ENCODE measurements around the gene NPPC. TPM values are rescaled to one million over a fixed set of nuclear protein-coding genes. Genes with fewer than 3 reads are reported as not detected.
"Not testable (repeated sequence)": the region's sequence is repeated elsewhere in the genome, so short reads cannot be mapped to it uniquely, and the experiment has no call there.

Gene NPPC, protein sequence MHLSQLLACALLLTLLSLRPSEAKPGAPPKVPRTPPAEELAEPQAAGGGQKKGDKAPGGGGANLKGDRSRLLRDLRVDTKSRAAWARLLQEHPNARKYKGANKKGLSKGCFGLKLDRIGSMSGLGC
- under 1 TPM; 0.24 to 0.57 (median 0.40) TPM for polyA plus RNA-seq (ENCODE audit: insufficient read length in 3 of 3)

GRCh38 chr2:231926180-231926741 lies at the start of gene NPPC:
Gene NPPC, minus strand, starts transcription at chr2:231926396. Its CDS starts 147 bp downstream, at chr2:231926249.
- peak in 2 of 3 donors; percentile 49 to 56 for DNase-seq (ENCODE audit: low read depth in 3 of 3, low spot score in 2 of 3)

DNA sequence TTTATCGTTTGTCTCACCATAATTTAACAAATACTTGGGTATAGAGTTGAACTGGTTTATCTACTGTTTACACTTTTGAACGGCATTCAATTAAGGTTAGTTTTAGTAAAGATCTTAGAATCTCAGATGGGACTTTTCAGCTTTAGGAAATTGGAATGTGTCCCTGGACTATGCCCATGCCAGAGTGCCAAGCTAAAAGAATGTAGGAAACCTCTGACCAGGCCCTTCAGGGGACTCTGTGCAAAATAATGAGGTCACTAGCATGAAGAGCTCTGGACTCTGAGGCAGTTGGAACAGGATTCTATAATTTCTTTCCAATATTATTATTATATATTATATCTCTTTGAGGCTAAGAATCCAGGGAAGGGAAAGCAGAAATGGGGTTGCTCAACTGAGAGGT lies 48.8 kb upstream of the NPPC start:
- no peak for DNase-seq (ENCODE audit: low read depth in 3 of 3, low spot score in 2 of 3)

- no peak for DNase-seq (ENCODE audit: low read depth in 3 of 3, low spot score in 2 of 3)
Observed at GRCh38 chr2:231970461-231970860, 44.3 kb upstream of the NPPC start.

GRCh38 chr2:231968820-231969219 lies 42.6 kb upstream of the NPPC start:
- no peak for DNase-seq (ENCODE audit: low read depth in 3 of 3, low spot score in 2 of 3)

DNA sequence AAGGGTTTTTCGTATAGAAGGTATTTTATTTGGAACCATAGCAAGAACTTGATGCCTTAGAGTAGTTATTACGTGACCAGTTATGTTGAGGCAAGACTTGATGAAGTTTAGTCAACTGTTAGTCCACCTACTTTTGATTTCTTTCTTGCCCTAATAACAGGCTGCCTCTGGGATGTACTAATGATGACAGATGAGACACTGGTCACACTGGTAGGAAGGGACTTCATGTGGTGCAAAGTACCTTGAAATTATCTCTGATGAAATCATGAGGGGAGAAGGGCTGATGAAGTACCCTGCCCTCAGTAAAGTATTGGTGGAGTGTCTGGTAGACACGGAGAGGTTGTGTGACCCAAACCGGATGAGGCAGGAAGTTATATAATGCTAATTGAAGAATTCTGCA lies 40.7 kb upstream of the NPPC start:
- DNase-seq (ENCODE audit: low read depth in 3 of 3, low spot score in 2 of 3): no peak

DNA sequence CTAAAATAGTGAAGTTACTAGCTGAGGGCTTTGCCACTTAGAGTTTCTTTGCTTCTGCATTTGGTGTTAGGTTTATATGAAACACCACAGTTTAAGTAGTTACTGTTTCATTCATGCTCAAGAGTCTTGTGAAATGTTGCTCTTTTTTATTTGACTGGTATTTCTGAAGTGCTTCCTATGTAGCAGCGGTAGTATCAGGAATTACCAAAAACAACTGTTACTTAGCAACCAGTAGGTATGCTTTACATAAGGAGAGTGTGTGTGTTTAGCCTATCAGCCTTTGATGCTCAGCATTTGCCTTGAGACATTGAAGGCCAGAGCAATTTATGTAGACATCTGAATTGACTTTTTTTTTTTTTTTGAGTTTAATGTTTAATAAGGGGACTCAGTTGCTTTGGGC lies 38.9 kb upstream of the NPPC start:
- no peak for DNase-seq (ENCODE audit: low read depth in 3 of 3, low spot score in 2 of 3)

DNA sequence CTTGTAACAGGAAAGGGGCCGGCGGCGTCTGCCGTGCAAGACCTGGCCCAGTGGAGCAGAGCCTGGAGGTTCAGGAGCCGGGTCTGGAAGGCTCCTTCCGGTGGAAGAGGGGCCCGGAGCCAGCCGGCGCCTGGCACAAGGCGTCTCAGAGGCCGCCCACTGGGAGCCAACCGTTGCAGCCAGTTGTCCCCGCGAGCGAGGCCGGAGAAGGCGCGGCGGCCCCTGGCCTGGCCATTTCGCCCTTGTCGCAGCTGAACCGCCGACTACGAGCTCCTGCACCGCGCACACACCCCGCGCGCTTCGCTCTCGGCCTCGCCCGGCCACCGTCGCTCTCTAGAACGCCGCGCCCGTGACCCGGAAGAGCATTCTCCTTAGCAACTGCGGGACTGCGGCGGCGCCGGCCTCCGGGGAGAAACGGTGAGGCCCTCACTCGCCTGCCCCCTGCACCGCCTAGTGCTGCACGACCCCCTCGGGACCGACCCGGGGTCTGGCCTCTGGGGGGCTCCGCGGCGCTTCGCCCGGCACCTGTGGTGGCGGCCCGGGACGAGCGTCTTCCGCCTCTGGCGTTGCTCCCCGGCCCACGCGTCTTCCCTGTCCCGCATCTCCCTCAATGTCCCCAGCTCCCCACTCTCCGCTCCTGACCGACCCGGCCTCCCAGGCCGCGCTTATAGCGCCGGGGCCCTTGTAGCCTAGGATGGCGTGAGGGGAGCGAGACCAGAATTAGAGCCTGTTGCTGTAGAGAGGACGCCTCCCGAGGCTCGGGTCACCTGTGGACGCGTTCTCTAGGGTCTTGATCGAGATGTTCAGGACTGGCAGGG lies 35.4 kb upstream of the NPPC start, which contains the start of gene DIS3L2:
DIS3L2 (plus strand) TSS at position 365 of the 818 bp plus-strand sequence. CDS start 53,215 bp downstream, outside the sequence.
- DNase-seq (ENCODE audit: low read depth in 3 of 3, low spot score in 2 of 3): peak; percentile 43 to 78 (median 69)

- DNase-seq (ENCODE audit: low read depth in 3 of 3, low spot score in 2 of 3): no peak
Observed at GRCh38 chr2:231960810-231961348, 34.7 kb upstream of the NPPC start.

GRCh38 chr2:231957913-231958763 lies 31.9 kb upstream of the NPPC start:
- no peak for DNase-seq (ENCODE audit: low read depth in 3 of 3, low spot score in 2 of 3)

DNA sequence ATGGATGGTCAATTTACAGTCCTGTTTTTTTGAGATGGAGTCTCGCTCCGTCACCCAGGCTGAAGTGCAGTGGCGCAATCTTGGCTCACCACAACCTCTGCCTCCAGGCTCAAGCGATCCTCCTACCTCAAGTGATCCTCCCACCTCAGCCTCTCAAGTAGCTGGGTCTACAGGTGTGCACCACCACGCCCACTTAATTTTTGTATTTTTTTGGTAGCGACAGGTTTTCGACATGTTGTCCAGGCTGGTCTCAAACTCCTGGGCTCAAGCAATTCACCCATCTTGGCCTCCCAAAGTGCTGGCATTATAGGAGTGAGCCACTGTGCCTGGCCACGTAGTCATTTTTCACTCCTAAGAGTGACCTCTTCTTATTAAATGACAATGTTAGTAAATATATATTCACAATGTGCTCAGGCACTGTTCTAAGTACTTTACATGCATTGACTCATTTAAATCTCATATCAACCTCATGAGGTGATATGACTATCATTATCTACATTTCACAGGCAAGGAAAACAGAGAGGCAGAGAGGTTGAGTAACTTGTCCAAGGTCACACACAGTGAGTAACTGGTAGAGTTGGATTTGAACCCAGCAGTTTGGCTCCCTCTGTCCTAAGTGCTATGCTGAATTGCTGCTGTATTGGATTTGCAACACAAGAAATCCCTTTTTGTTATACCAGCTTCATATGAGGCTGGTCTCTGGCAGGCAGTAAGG lies 29.7 kb upstream of the NPPC start:
- DNase-seq (ENCODE audit: low read depth in 3 of 3, low spot score in 2 of 3): no peak

GRCh38 chr2:231951452-231952035 lies 25.3 kb upstream of the NPPC start:
- no peak for DNase-seq (ENCODE audit: low read depth in 3 of 3, low spot score in 2 of 3)

- DNase-seq (ENCODE audit: low read depth in 3 of 3, low spot score in 2 of 3): no peak
Observed at GRCh38 chr2:231947694-231948093, 21.5 kb upstream of the NPPC start.

DNA sequence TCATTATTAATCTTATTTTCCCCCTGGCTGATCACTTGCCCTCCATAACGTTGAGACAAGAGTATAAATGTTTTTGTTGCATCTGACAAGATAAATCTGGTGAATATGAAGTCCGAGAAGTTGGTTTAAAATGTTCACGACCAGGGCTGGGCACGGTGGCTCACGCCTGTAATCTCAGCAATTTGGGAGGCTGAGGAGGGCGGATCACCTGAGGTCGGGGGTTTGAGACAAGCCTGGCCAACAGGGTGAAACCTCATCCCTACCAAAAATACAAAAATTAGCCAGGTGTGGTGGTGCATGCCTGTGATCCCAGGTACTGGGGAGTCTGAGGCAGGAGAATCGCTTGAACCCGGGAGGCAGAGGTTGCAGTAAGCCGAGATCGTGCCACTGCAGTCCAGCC lies 20.9 kb upstream of the NPPC start:
- not testable (repeated sequence) for DNase-seq (ENCODE audit: low read depth in 3 of 3, low spot score in 2 of 3)

DNA sequence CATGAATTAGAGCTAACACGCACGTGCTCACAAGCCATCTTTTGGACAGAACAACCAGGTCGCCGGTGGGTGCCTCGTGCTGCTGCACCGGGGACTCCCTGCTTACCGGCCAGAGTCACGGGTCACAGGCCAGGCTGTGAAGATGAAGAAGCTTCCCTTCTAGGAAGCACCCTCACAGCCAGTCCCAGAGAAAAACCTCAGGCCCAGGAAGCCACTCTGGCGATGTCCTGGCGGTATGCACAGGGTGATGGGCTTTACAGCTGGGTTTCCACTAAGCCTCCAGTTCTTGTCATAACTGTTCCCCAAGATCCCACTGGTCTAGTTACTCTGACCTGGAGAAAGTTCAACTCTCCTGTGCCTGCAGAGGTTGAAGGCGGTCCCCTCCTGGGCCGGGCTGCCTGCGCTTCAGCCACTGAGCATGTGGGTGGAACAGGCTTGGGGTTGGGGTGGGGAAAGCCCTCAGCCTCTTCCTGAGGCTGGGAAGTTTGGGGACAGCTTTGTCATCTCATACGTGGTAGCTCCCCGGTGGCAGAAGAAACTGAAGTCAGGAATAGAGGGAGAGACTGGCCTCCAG lies 20.1 kb upstream of the NPPC start:
- no peak for DNase-seq (ENCODE audit: low read depth in 3 of 3, low spot score in 2 of 3)

GRCh38 chr2:231942180-231942579 lies 16.0 kb upstream of the NPPC start:
- no peak for DNase-seq (ENCODE audit: low read depth in 3 of 3, low spot score in 2 of 3)

GRCh38 chr2:231941673-231942072 lies 15.5 kb upstream of the NPPC start:
- no peak for DNase-seq (ENCODE audit: low read depth in 3 of 3, low spot score in 2 of 3)

DNA sequence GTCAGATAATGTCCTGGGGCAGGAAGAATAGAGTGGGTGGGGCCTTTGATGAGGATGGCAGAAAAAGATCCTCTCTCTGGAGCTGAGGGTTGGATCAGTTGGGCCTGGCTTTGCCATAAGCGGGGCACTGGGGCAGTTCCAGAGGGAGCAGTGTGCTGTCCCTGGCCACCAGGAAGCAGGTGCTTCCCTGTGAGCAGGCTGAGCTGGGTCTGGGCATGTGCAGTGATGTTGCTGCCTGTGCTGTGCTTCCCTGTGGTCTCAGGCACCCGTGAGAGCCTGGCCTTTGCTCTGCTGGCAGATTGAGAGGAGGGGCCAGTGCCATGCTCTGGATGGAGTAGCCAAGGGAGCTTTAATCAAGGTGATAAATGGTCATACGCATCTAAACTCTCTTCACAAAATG lies 14.6 kb upstream of the NPPC start:
- DNase-seq (ENCODE audit: low read depth in 3 of 3, low spot score in 2 of 3): no peak

DNA sequence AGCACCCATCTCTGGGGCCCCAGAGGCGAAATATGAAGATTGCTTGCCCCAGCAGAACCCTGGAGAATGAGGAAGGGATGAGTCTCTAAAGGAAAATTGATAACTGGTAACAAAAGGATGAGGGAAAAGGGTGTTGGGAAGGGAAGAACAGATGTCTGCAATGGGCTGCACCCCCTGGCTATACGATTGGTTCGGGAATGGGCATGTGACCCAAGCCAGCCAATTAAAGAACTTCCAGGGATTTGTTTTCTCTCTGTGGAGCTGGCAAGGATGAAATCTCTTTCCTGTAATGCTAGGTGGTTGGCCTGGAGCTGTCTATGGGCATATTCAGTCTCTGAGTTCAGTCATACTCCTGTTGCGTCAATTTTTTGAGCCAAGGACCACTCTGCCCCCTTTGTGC lies 12.8 kb upstream of the NPPC start:
- no peak for DNase-seq (ENCODE audit: low read depth in 3 of 3, low spot score in 2 of 3)

- DNase-seq (ENCODE audit: low read depth in 3 of 3, low spot score in 2 of 3): no peak
Observed at GRCh38 chr2:231937057-231937456, 10.9 kb upstream of the NPPC start.
